Ascending aorta (tissue), 2 donors: ENCODE measurements around the gene NPM1. TPM values are rescaled to one million over a fixed set of nuclear protein-coding genes. Genes with fewer than 3 reads are reported as not detected.
A peak's percentile ranks its signal among the peaks of the same experiment; 100 is the strongest.

Experiments used
- DNase-seq, 2 donors: peaks; one replicate each; pipeline ENCODE4 v3.0.0-alpha.2; 2019; ENCODE audit warnings: low spot score in 2 of 2
- H3K27ac ChIP-seq, 2 donors: fragments of 200-600 bp; sonication (generic); one replicate each; pipeline ENCODE4 v1.5.1; 2016 to 2017; ENCODE audit warnings: mild to moderate bottlenecking in 1 of 2
- H3K27me3 ChIP-seq: fragments of 200-600 bp; sonication (generic); one replicate; pipeline ENCODE4 v1.5.1; 2017
- H3K36me3 ChIP-seq, 2 donors: fragments of 200-600 bp; sonication (generic); one replicate each; pipeline ENCODE4 v1.5.1; 2016
- H3K4me1 ChIP-seq, 2 donors: fragments of 200-600 bp; sonication (generic); one replicate each; pipeline ENCODE4 v1.5.1; 2016 to 2017; ENCODE audit warnings: mild to moderate bottlenecking in 1 of 2
- H3K4me3 ChIP-seq, 2 donors: fragments of 200-600 bp; sonication (generic); one replicate each; pipeline ENCODE4 v1.5.1; 2016 to 2017; ENCODE audit warnings: mild to moderate bottlenecking in 1 of 2
- H3K9me3 ChIP-seq, 2 donors: fragments of 200-600 bp; sonication (generic); one replicate each; pipeline ENCODE4 v1.5.1; 2016
- intact Hi-C: fragments of 100-400 bp; cut with DNase I; formaldehyde crosslinking; loops from one replicate; pipeline ENCODE4 v1.15.1; 2023
- total RNA-seq: library from RNA; depleted of rRNA; stranded (reverse); fragments of >200 nt; gene quantifications from one replicate; pipeline ENCODE4 v1.1.0, GENCODE V29; 2016
- TF ChIP-seq, protein P1 (sequence below), 3 experiments: fragments of 200-600 bp in 2 of 3; fragments of 450-650 bp in 1 of 3; sonication (generic) in 2 of 3; IDR thresholded peaks; one replicate each; pipeline ENCODE4 v1.5.1; 2016 to 2019; ENCODE audit warnings: antibody characterized with exemption in 3 of 3, mild to moderate bottlenecking in 1 of 3, moderate library complexity in 1 of 3

NPM1 gene
- total RNA-seq, 1 donor from 2014 or later: 269 TPM

GRCh38 chr5:171434874-171435273, 47.2 kb downstream of the NPM1 start:
- H3K4me3 ChIP-seq: no peak overlapping the region
- TF ChIP-seq, protein P1, sequence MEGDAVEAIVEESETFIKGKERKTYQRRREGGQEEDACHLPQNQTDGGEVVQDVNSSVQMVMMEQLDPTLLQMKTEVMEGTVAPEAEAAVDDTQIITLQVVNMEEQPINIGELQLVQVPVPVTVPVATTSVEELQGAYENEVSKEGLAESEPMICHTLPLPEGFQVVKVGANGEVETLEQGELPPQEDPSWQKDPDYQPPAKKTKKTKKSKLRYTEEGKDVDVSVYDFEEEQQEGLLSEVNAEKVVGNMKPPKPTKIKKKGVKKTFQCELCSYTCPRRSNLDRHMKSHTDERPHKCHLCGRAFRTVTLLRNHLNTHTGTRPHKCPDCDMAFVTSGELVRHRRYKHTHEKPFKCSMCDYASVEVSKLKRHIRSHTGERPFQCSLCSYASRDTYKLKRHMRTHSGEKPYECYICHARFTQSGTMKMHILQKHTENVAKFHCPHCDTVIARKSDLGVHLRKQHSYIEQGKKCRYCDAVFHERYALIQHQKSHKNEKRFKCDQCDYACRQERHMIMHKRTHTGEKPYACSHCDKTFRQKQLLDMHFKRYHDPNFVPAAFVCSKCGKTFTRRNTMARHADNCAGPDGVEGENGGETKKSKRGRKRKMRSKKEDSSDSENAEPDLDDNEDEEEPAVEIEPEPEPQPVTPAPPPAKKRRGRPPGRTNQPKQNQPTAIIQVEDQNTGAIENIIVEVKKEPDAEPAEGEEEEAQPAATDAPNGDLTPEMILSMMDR (IDR thresholded peaks at IDR 0.05): no peak
- H3K27ac ChIP-seq: no peak overlapping the region
- H3K4me1 ChIP-seq: peaks cover 0 to 8% of the 10 kb centered on the region in 2 donors
- intact Hi-C loops: no loop called here
- DNase-seq: no peak
- no peaks in the 10 kb centered on the region for H3K9me3 ChIP-seq
- no peaks in the 10 kb centered on the region for H3K27me3 ChIP-seq
- H3K36me3 ChIP-seq: no peaks in the 10 kb centered on the region

- TF ChIP-seq, protein P1 (IDR thresholded peaks at IDR 0.05): no peak
- H3K36me3 ChIP-seq: no peaks in the 10 kb centered on the region
- intact Hi-C loops: no loop called here
- H3K27me3 ChIP-seq: no peaks in the 10 kb centered on the region
- DNase-seq: no peak
- no peak overlapping the region for H3K4me3 ChIP-seq
- H3K4me1 ChIP-seq: peaks cover 0 to 8% of the 10 kb centered on the region in 2 donors
- no peaks in the 10 kb centered on the region for H3K9me3 ChIP-seq
- no peak overlapping the region for H3K27ac ChIP-seq
These were observed 48.3 kb downstream of the NPM1 start for GRCh38 chr5:171435908-171436307.

DNA sequence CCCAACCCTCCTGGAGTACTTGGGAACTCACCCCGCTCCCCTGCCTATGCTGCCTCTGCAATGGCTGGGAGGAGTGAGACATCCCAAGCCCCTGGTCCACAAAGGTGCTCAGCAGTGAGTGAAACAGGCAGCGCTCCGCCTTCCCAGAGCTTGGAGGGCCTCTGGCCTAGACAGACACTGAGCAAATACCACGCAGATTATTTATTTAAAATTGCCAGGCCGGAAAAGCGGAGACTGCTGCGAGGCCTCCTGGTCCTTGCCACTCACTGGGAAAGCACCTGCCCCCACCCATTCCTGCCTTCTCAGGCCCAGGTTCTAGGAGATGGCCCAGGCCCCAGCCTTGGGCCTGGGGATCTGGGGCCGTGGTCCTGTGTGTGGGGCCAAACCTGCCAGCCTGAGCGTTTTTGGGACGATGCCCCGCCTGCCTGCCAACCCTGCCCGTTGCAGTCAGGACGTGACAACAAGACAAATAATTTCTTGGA, 49.2 kb downstream of the NPM1 start:
- peaks cover 0 to 8% of the 10 kb centered on the region in 2 donors for H3K4me1 ChIP-seq
- H3K4me3 ChIP-seq: no peak overlapping the region
- DNase-seq: no peak
- no peaks in the 10 kb centered on the region for H3K9me3 ChIP-seq
- peak overlapping the region; percentile 62 to 74 for H3K27ac ChIP-seq
- no peaks in the 10 kb centered on the region for H3K36me3 ChIP-seq
- no peaks in the 10 kb centered on the region for H3K27me3 ChIP-seq
- TF ChIP-seq, protein P1 (IDR thresholded peaks at IDR 0.05): no peak
- intact Hi-C loops: no loop called here

DNA sequence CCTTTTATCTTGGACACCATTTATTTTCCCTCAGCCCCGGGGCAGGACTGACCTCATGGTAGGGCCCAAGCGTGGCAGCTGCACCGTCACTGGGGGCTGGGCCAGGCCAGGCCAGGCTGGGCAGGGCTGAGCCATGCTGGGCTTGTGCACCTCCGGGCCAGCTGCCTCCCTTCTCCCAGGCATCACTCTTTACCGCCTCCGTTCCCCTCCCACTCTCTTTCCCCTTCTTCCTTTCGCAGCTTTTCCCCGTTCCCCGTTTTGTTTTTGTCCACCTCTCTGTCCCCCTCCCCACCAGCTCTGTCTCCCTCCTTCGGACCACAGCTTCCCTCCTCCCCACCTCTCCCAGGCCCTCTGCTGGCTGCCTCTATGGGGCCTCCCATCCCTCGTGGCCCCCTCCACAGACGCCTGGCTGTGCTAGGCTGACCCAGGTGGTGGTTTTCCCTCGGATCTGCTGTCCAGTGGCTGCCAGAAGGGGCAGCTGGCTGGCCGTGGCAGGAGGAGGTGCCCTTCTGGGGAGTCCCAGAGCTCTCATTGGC, 49.7 kb downstream of the NPM1 start:
- intact Hi-C loops: no loop called here
- TF ChIP-seq, protein P1 (IDR thresholded peaks at IDR 0.05): no peak
- H3K9me3 ChIP-seq: no peaks in the 10 kb centered on the region
- H3K4me1 ChIP-seq: peaks cover 0 to 8% of the 10 kb centered on the region in 2 donors
- H3K27ac ChIP-seq: peak overlapping the region; percentile 62 to 74
- DNase-seq: no peak
- H3K36me3 ChIP-seq: no peaks in the 10 kb centered on the region
- H3K27me3 ChIP-seq: no peaks in the 10 kb centered on the region
- no peak overlapping the region for H3K4me3 ChIP-seq

GRCh38 chr5:171438738-171439137, 51.1 kb downstream of the NPM1 start:
- intact Hi-C loops: no loop called here
- Histone ChIP-seq H3K9me3 (no peaks in the 10 kb centered on the region), H3K36me3 (no peaks in the 10 kb centered on the region), H3K4me3 (no peak overlapping the region), H3K27me3 (no peaks in the 10 kb centered on the region), H3K4me1 (peaks cover 0 to 8% of the 10 kb centered on the region in 2 donors), H3K27ac (no peak overlapping the region)
- TF ChIP-seq, protein P1 (IDR thresholded peaks at IDR 0.05): no peak
- no peak for DNase-seq
